Activated T-cell treated with anti-CD3 and anti-CD28 coated beads, Interleukin-2, amount 50 U/mL, for 4 hours (primary cell): ENCODE data around the gene FAM50B. TPM values are rescaled to one million over a fixed set of nuclear protein-coding genes. Genes with fewer than 3 reads are reported as not detected.

Experiments used
- ATAC-seq, 2 donors: fragments of 200-7000 bp; cut with Tn5 transposase; one replicate each; pipeline ENCODE4 v1.10.0; 2021
- DNase-seq: peaks from one replicate; pipeline ENCODE4 v3.0.0-alpha.2; 2020
- H3K27me3 Mint-ChIP-seq: one replicate; pipeline ENCODE4 v1.8.0; 2021; ENCODE audit warnings: low read depth, mixed read lengths
- H3K36me3 Mint-ChIP-seq: one replicate; pipeline ENCODE4 v1.8.0; 2022; ENCODE audit warnings: mixed read lengths; ENCODE audit not compliant: insufficient read depth
- H3K4me1 Mint-ChIP-seq: one replicate; pipeline ENCODE4 v1.8.0; 2021; ENCODE audit warnings: low read depth, mixed read lengths
- H3K4me3 Mint-ChIP-seq: one replicate; pipeline ENCODE4 v1.8.0; 2021; ENCODE audit warnings: mild to moderate bottlenecking, moderate library complexity, mixed read lengths
- H3K9me3 Mint-ChIP-seq: one replicate; pipeline ENCODE4 v1.8.0; 2021; ENCODE audit warnings: mixed read lengths
- total RNA-seq, 3 donors: library from RNA; stranded (reverse); gene quantifications; one replicate each; pipeline ENCODE4 v1.2.1, GENCODE V29; 2021

Gene FAM50B
- total RNA-seq, 3 donors from 2014 or later: 8.8 to 11.4 (median 9.3) TPM

- H3K36me3 Mint-ChIP-seq: no peaks in the 10 kb centered on the region
- H3K4me3 Mint-ChIP-seq: no peak overlapping the region
- no peaks in the 10 kb centered on the region for H3K4me1 Mint-ChIP-seq
- DNase-seq (no peak), ATAC-seq (no peak)
- H3K9me3 Mint-ChIP-seq: no peaks in the 10 kb centered on the region
- no peaks in the 10 kb centered on the region for H3K27me3 Mint-ChIP-seq
These were observed 36.6 kb upstream of the FAM50B start for GRCh38 chr6:3812596-3812995.

- Mint-ChIP-seq H3K4me3 (no peak overlapping the region), H3K9me3 (no peaks in the 10 kb centered on the region), H3K36me3 (no peaks in the 10 kb centered on the region), H3K27me3 (no peaks in the 10 kb centered on the region), H3K4me1 (no peaks in the 10 kb centered on the region)
- DNase-seq (no peak), ATAC-seq (peak in 1 of 2 donors; percentile 14)
These were observed 35.9 kb upstream of the FAM50B start for GRCh38 chr6:3813150-3813780.

GRCh38 chr6:3813918-3814317, 35.3 kb upstream of the FAM50B start:
- H3K4me1 Mint-ChIP-seq: no peaks in the 10 kb centered on the region
- no peak overlapping the region for H3K4me3 Mint-ChIP-seq
- no peaks in the 10 kb centered on the region for H3K9me3 Mint-ChIP-seq
- ATAC-seq (no peak), DNase-seq (no peak)
- H3K36me3 Mint-ChIP-seq: no peaks in the 10 kb centered on the region
- H3K27me3 Mint-ChIP-seq: no peaks in the 10 kb centered on the region

- no peaks in the 10 kb centered on the region for H3K36me3 Mint-ChIP-seq
- H3K4me3 Mint-ChIP-seq: no peak overlapping the region
These were observed 34.6 kb upstream of the FAM50B start for GRCh38 chr6:3814539-3814938.

DNA sequence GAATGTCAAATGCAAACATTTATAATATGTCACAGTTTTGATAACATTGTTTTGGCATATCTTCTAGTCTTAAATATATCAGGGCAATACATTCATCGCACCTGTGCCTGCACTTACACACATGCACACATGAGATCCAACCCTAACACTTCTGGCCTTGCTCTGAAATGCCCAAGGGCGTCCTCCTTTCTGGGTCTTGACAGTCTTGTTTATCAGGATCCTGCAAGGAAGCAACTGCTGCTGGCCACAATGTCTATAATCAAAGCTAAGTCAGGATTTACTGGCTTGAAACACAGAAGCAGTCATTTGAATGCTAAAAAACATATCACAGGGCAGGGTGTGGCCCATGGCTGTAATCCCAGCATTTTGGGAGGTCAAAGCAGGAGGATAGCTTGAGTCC, 32.9 kb upstream of the FAM50B start:
- DNase-seq (no peak), ATAC-seq (no peak)
- Mint-ChIP-seq H3K4me3 (no peak overlapping the region), H3K4me1 (no peaks in the 10 kb centered on the region), H3K36me3 (no peaks in the 10 kb centered on the region), H3K9me3 (no peaks in the 10 kb centered on the region), H3K27me3 (no peaks in the 10 kb centered on the region)

More at GRCh38 chr6:3814539-3814938, 34.6 kb upstream of the FAM50B start:
- H3K27me3 Mint-ChIP-seq: no peaks in the 10 kb centered on the region
- H3K4me1 Mint-ChIP-seq: no peaks in the 10 kb centered on the region
- DNase-seq: no peak
- no peak for ATAC-seq
- no peaks in the 10 kb centered on the region for H3K9me3 Mint-ChIP-seq

- no peaks in the 10 kb centered on the region for H3K4me1 Mint-ChIP-seq
- DNase-seq: no peak
- no peak overlapping the region for H3K4me3 Mint-ChIP-seq
- no peak for ATAC-seq
- no peaks in the 10 kb centered on the region for H3K9me3 Mint-ChIP-seq
- H3K36me3 Mint-ChIP-seq: no peaks in the 10 kb centered on the region
- H3K27me3 Mint-ChIP-seq: no peaks in the 10 kb centered on the region
These were observed 29.7 kb upstream of the FAM50B start for GRCh38 chr6:3819161-3820110.

DNA sequence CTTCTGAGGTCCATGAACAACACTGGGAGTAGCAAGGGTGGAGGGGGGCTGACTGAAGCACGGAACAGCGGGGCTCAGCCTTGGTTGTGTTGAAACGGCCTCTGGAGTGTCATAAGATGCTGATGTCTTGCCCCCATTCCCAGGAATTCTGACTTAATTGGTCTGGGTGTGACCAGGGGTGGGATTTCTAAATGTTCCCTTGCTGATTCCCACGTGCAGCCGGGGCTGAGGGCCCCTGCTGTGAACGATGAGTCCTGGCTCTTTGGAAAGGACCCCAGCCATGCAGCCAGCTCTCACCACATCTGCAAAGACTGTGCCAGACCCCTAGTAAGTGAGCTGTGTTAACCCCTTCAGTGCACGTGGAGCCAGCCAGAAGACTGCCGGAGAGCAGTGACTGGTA, 28.6 kb upstream of the FAM50B start:
- Mint-ChIP-seq H3K4me3 (no peak overlapping the region), H3K9me3 (no peaks in the 10 kb centered on the region), H3K27me3 (no peaks in the 10 kb centered on the region), H3K4me1 (no peaks in the 10 kb centered on the region), H3K36me3 (no peaks in the 10 kb centered on the region)
- DNase-seq: no peak
- no peak for ATAC-seq

- H3K4me3 Mint-ChIP-seq: no peak overlapping the region
- DNase-seq: no peak
- no peaks in the 10 kb centered on the region for H3K27me3 Mint-ChIP-seq
- ATAC-seq: no peak
- H3K4me1 Mint-ChIP-seq: no peaks in the 10 kb centered on the region
- no peaks in the 10 kb centered on the region for H3K9me3 Mint-ChIP-seq
- no peaks in the 10 kb centered on the region for H3K36me3 Mint-ChIP-seq
These were observed 26.3 kb upstream of the FAM50B start for GRCh38 chr6:3822747-3823445.

GRCh38 chr6:3823671-3824070, 25.5 kb upstream of the FAM50B start:
- Mint-ChIP-seq H3K9me3 (no peaks in the 10 kb centered on the region), H3K4me1 (no peaks in the 10 kb centered on the region), H3K4me3 (no peak overlapping the region), H3K27me3 (no peaks in the 10 kb centered on the region), H3K36me3 (no peaks in the 10 kb centered on the region)
- no peak for ATAC-seq
- DNase-seq: no peak

- Mint-ChIP-seq H3K4me3 (no peak overlapping the region), H3K4me1 (no peaks in the 10 kb centered on the region), H3K27me3 (peaks cover 2% of the 10 kb centered on the region), H3K36me3 (no peaks in the 10 kb centered on the region), H3K9me3 (no peaks in the 10 kb centered on the region)
- DNase-seq (no peak), ATAC-seq (no peak)
These were observed 23.8 kb upstream of the FAM50B start for GRCh38 chr6:3825331-3825831.

GRCh38 chr6:3825851-3826581, 23.2 kb upstream of the FAM50B start:
- DNase-seq (no peak), ATAC-seq (no peak)
- H3K9me3 Mint-ChIP-seq: no peaks in the 10 kb centered on the region
- H3K27me3 Mint-ChIP-seq: peaks cover 5% of the 10 kb centered on the region
- H3K36me3 Mint-ChIP-seq: no peaks in the 10 kb centered on the region
- H3K4me3 Mint-ChIP-seq: no peak overlapping the region
- H3K4me1 Mint-ChIP-seq: no peaks in the 10 kb centered on the region

DNA sequence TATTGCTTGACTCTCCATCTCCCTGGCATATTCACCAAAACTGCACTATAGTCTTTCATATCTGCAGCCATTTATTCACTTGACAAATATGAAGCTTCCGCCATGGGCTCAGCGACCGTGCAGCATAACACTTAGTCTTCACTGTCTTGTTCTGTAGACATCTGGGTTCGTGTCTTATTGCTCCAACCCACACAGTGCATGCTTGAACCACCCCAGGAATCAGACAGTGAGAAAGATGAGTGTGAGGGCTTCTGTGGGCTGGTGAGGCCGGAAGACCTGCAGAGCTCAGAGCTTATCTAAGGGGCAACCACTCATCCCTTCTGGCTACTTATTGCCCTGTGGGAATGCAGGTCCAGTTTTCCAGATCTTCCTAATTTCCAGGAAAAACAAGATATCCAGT, 19.9 kb upstream of the FAM50B start:
- H3K27me3 Mint-ChIP-seq: peaks cover 8% of the 10 kb centered on the region
- ATAC-seq: no peak
- DNase-seq: no peak
- H3K4me3 Mint-ChIP-seq: no peak overlapping the region
- H3K4me1 Mint-ChIP-seq: no peaks in the 10 kb centered on the region
- H3K36me3 Mint-ChIP-seq: no peaks in the 10 kb centered on the region
- no peaks in the 10 kb centered on the region for H3K9me3 Mint-ChIP-seq

DNA sequence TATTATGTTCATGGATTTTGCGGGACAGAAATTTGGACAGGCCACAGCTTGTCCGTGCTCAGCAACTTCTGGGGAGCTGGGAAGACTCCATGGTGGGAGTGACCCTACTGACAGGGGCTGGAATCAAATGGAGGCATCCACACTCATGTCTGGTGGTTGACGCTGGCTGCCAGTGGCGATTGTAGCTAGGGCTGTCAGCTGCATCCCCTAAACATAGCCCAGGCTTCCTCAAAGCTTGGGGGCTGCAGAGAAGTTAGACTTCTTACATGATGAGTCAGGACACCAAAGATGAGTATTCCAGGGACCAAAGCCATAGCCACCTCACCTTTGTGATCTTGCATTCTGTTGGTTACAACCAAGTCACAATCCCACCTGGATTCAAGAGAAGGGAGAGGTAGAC, 18.4 kb upstream of the FAM50B start:
- Mint-ChIP-seq H3K4me1 (no peaks in the 10 kb centered on the region), H3K27me3 (peaks cover 8% of the 10 kb centered on the region)

More for the DNA sequence above, 18.4 kb upstream of the FAM50B start:
- H3K4me3 Mint-ChIP-seq: no peak overlapping the region
- no peak for ATAC-seq
- DNase-seq: no peak
- no peaks in the 10 kb centered on the region for H3K9me3 Mint-ChIP-seq
- H3K36me3 Mint-ChIP-seq: no peaks in the 10 kb centered on the region
